HG03520 (cell line): ENCODE data around the gene WASF3.
A peak's percentile ranks its signal among the peaks of the same experiment; 100 is the strongest.

Source experiments
- ATAC-seq: cut with Tn5 transposase; IDR thresholded peaks from one replicate; pipeline ENCODE4 v1.9.1; 2021; ENCODE audit warnings: mild to moderate bottlenecking, moderate library complexity; ENCODE audit not compliant: unreplicated experiment

The WASF3 gene

DNA sequence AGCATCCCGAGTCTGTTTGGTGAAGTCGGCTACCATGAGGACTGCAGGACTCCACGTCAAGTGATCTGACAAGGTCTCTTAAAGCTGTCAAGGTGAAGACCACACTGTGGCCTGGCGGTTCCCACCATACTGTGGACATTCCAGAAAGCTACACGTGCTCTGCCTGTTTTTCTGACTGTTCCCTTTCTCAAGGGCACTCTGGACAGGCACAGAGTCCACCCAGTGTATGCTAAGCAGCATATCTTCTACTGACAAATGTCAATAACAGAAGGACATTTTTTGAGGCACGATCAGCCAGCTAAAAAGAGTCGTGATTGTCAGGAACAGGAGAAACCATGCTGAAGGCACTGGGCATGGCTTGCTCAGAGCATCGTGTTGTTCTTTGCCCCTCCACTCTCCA, 12.8 kb upstream of the WASF3 start:
- ATAC-seq = no peak

DNA sequence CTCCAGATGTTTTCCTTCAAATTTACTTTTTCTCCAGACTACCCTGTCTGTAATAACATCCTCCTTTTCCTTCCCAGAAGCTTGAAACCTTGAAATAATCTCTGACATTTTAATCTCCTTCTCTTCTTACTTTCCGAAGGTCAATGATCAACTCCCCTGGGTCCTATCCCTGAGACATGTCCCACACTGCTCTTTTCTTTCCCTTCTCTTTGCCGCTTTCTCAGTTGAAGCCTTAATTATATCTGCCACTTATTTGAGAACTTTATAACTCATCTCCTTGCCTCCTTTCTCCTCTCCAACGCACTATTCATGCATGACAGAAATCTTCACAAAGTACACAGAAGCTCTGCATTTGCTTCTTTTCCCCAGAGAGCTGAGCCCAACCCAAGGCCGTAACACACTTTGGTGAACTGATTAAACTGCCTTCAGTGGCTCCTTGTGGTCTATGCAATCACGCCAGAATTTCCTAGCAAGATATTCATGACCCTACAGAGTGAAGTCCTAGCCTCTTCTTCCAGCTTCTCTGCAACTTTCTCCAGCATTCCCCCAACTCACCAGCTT, 9.2 kb upstream of the WASF3 start:
- no peak for ATAC-seq

DNA sequence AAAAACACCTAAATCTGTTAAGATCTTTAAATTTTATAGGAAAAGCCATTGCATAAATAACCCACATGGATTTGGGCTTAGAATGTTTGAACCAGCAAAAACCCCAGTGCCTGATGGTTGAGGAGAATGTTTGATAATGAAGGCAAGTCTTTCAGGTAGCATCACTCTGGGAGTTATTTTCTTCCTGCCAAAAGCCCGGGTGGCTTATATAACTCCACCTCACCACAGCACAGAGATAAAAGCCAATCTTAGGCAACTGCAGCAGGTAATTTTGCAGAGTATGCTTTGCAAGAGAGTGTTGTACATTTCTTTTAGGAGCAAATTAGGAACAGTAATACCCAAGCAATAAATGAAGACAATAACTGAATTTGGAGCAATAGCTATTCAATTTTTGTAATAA, 7.8 kb upstream of the WASF3 start:
- ATAC-seq = no peak

DNA sequence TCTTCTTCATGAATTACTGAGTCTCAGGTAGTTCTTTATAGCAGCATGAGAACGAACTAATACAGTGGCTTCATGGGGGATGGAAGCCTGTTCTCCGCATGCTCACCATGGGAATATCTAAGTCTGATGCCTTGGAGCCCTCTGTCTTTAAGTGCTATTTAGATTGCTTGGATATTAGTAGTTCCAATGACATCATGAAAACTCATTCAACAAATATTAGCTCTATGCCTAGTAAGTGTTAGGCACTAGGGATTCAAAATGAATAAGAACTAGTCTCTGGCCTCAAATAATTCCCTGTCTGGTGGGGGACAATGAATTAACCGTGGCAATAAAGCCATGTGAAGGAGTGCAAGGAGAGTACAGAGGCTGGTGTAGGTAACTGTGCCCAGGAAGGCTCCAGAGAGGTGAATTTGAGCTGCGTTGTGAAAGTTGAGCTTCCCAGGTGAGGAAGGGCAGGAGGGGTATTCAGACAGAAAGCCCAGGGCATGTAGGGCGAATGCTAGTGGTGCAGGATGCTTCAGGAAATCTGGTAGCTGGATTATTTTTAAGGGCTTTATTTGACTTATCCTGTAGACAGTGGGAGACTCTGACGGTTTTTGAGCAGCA, 6.1 kb upstream of the WASF3 start:
- no peak for ATAC-seq

DNA sequence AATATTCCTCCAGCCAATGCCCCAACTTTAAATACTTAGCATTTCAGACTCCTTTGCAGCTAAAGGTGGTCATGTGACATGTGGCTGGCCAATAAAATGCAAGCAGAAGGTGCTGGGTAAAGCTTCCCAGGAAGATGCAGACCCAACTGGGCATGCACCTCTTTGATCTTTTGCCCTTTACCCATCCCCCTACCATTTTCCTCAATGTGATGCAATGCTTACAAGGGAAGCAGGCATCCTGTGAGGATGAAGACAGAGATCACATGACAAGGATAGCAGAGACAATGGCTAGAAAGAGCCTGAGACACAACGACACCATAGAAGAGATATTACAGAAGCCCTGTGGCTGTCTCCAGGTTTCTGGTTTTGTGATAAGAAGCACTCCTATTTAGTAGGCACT, 2.1 kb upstream of the WASF3 start:
- no peak for ATAC-seq

DNA sequence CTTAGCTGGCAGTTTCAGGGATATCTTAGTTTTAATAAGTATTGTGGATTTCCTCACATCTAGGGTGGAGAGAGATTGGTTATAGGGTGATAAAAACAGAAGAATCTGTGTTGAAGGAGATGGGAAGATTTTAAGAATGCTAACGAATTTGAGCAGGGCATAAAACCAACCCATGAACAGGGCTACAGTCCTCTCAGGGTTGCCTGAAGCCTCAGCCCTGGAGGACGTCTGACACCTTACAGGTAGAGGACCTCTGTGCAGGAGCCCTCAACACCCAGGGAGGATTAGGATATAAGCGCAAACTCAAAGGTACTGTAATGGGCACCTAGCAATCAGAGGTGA, 461 bp upstream of the WASF3 start:
- ATAC-seq = peak; percentile 26

DNA sequence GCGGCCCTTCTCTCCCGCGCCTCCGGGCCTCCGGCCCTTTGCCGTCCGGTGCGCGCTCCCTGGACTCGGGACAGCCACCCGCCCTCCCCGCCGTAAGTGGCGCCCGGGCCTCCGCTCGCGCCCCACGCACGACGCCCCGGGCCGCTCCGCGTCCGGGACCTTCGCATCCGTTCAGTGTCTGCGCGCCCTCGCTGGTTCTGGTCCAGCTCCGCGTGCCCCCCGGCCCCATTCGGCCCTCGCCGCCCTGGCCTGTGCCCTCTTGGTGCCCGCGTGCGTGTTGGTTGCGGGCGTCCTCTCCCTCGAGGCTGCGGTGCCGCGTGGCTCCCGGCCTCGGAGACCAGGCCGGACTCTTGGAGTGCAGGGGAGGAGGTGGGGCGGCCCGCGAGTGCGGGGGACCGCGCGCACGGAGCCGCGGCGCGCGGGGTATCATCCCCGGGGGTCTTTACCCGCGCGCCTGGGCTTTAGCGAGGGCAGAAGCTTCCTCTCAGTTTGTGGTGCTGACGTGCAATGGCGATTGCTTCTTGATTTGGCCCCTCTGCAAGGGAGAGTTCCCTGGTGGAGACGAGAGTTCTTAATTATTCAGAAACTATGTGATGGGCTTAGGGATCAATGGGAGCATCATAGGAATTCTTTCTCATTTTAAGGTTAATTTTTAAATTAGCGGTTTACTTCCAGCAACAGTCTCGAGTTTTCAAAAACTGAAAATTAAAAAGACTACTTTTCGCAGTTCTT, 757 bp downstream of the WASF3 start:
- ATAC-seq = no peak

DNA sequence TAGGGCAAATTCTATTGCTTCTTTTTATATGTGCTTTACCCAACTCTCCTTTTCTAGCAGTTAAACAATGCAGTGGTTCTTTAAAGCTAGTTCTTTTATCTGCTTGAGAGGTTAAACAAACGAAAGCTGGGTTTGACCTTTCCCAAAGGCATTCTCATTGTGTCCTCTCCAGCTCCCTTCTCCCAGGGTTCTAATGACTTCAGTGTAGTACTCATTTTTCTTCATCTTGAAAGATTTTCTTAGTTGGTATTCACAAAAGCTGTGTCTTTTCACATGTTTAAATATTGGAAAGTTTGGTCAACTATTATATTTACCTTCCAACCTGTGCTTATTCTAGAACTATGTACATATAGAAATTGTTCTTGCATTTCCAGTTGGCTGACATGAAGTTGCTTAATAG, 1.5 kb downstream of the WASF3 start:
- ATAC-seq = no peak

DNA sequence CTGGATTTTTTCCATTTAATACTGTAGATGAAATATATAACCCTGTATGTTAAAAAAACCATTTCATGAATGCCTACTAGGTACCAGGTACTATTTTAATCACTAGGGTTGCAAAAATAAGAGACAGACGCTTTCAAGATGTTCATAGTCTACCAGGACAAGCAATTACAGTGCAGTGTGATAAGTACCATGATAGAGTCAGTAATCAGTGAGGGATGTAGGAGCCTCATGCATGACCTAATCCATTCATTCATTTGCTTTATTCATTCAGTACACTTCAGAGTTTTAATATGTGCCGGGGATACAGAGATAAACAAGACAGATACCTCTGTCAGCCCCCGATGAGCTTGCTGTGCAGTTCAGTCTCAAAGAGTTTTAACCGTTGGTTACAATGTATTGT, 3.0 kb downstream of the WASF3 start:
- no peak for ATAC-seq

DNA sequence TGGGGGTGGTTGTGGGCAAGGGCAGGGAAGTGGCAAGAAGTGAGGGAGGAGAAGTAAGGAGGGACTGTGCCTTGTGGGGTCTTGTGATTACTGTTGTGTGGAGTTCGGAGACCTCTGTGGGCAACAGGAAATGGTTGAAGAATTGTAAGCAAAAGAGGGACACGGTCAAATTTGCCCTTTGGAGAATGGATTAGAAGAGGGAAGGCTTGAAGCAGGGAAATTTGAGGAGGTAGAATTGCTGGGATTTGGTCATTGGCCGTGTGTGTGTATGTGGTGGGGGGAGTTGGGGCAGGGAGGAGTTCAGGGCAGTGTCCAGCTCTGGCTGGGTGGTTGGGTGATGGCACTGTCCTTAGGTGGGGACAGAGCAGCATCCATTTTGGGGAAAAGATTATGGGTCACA, 3.6 kb downstream of the WASF3 start:
- ATAC-seq = no peak

DNA sequence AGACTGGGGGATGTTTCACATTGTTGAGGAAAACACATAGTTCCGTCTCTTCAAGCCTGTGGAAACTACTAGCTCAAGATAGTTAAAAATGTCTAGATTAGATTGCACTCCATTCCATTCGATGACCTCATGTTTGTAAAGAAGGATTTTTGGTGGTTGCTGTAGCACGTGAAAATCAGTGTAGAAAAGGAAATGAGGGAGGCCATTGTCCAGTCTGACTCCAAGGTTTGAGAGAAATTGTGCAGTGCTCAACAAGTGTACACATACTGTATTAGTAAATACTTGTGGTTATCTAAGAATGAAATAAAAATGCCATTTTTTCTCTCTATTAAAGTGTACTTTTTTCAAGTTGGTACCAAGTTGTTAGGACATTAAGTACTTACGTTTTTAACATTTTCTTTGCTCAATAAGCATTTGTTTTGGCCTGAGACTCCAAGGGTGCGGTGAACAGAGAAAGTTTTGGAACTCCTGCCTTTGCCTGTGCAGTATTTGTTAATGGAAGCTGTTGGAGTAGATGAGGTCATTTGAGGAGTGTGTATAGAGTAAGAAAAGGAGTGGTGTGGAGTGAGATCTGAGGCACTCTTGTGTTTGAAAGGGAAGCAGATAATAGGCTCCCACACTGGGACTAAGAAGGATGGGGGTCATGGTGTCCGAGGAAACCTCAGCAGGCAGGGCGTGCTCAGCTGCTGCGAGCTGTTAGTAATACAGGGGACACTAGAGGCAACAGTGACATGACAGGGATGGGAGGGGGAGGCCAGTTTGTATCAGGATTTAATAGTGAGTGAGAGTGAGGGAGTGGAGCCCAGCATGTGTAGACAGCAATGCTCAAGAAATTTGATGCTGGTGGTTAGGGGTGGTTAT, 4.4 kb downstream of the WASF3 start:
- ATAC-seq = no peak

DNA sequence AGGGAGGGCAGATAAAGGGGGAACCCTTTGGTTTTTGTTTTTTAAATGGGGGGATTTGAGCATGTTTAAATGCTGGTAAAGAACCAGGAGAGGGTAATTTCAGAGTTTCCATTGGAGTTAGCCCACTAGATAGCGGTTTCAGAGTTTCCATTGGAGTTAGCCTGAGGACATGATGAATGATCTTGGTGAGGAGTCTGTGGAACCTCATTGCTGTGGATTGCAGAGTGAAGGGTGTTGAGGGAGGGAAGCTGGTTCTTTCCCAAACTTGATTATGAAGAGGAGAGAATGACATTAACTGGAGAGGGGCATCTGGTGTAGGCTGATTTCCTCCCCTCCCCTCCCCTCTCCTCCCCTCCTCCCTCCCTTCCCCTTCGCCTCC, 5.0 kb downstream of the WASF3 start:
- ATAC-seq = no peak

DNA sequence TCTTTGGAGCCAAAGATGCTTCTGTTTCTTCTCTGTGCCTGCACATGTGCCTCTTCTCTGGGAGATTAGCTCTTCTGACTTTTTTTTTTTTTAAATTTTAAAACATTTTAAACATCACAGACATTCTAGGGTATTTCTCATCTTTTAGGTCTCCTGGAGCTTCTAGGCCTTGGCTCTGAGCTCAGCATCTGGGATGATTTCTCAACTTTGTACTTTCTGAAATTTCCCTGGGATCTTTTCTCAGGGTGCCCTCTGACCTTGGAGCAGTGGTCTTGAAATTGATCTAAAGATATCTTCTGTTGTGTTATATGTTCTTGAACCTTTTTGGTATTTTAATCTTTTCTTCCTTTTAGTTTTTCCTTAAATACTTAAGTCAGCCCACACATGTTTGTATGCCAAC, 6.2 kb downstream of the WASF3 start:
- ATAC-seq = no peak

DNA sequence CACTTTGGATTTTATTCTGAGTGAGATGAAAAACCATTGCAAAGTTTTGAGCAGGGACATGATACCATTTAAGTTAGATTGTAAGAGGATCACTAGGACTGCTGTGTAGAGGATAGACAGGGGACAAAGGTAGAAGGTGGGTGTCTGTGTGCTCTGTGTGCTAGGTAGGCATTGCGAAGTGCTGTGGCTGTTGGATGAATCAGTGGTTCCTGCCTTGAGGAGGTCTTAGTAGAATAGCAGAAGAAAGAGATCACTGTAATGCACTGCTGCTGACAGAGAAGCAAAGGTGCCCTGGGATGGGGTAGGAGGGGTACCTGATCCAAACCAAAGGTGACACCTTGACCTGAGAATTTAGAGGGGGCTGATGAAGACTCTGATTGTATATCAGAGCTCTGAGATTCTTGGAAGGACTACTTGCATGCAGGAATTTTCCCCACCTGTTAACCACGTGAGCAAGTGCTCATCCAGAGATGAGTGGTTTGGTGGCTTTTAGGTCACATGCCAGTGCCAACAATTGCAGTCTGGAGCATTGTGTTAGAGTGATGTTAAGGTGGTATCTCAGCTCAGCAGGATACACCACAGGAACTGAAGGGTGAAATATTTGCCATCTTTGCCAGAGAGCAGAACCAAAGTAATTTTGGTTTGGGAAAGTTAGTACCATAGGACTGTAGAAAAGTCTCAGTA, 10.8 kb downstream of the WASF3 start:
- ATAC-seq = no peak

DNA sequence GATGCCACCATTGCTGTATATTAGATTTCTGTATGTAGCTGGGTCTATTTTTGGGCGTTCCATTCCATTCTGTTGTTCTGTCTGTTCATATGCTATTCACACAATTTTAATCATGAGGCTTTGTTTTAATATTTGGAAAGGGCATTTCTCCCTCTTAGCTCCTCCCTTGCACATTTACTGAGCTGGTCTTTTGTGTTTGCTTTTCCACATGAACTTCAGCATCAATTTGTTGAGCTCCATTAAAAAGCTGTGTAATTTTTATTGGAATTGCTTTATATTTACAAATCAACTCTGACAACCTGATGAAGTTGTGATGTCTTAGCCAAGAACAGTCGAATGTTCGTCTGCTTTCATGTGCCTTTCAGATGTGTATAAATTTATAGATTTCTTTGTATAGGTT, 14.0 kb downstream of the WASF3 start:
- ATAC-seq = no peak

DNA sequence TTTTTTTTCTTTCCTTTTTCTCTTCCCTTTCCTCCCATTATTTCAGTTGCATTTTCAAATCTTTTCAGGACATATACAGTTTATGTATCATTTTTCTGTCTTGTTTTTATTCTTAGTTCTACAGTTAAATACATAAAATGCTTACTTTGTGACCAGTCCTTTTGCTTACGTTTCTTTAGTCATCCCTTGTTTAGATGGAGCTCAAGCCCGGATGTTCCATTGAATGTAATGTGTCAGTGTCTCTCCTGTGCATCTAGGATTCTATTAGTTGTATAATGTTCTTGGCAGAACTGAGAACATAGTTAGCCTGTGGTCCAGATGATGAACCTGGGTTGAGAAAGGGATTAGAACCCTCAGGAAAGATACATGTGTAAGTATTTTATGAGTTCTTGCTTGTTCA, 17.8 kb downstream of the WASF3 start:
- no peak for ATAC-seq

DNA sequence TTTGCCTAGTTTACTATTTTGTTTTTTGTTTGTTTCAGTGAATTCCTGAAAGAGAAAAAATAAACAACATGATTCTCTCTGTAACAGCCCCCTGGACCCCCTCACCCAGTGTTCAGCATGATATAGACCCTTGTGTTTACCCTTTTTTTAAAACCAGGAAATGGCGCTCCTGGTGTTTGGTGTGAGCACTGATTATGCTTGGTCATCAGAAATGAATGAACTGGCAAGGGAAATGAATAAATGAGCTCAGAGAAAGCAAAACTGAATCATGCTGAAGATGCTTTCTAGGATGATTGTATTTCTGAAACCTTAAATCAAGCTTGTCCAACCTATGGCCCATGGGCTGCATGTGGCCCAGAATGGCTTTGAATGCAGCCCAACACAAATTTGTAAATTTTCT, 22.1 kb downstream of the WASF3 start:
- no peak for ATAC-seq

DNA sequence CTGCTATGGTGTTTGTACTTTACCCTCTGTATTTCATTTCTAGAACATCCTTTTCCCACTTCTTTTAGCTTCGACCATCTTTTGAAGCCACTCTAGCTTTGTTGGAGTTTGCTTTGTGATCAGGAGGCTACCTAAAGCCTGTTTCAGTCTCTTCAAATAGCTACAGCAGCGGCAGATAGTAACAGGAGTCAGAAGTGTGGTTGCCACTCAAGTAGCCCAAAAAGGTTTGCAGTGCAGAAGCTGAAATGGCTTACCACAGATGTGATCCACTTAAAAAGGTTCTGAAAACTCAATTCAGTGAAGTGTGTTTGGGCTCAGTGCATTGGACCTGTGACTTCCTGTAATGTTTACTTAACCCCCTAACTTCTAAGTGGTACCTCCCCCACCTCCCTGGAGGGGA, 26.2 kb downstream of the WASF3 start:
- no peak for ATAC-seq

DNA sequence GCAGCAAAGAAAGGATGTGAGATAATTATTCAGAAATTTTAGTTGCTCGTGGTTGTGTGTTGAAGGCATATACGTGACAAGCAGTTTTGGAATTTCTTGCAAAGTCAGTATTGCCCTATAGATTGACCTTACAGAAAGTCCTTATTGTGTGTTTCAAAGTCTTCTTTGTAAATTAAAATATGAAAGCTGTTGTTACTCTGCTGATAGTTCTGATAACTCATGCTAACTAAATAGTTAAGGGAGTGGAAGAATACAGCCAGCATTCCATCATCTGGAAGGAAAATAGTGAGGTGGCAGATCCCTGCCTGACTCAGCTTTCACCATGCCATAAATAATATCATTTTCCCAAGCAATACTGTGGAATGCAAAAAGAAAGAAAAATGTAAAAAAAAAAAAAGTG, 27.2 kb downstream of the WASF3 start:
- ATAC-seq = no peak

DNA sequence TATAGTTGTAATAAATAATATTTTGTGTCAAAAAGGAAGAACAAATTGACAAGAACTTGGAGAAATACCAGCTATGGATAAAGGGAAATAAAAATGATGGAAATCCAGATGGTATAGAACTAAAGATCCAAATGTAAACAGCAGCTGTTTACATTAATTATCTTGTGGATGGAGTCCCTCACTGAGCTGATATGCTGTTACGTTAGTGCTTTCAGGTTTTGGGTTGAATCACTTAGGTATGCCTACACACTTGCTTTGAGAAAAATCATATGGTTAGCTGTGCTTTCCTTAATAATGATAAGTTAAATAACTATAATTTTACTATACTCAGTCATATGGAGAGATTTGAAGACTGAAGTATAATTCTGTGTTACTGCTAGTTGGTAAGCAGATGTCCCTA, 27.7 kb downstream of the WASF3 start:
- ATAC-seq = no peak

DNA sequence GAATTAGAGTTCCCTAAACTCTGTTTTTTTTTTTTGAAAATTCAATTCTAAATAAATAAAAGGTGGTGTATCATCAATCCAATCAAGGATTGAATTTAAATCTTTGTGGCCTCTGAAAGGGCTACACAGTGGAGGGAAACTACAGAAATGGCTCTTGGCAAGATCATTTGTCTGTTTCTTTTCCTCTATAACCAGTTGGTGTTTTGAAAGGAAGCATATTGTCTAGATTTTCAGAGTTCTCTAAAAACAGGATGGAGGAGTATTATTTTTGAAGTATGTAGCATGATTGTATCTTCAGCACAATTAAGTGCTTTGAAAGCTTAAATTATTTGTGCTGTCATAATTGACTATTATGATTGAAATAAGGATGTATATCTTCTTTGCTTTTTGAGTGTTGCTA, 29.8 kb downstream of the WASF3 start:
- ATAC-seq = no peak
